HepG2 (cell line): ENCODE measurements around the gene ANKRD35. TPM values are rescaled to one million over a fixed set of nuclear protein-coding genes. Genes with fewer than 3 reads are reported as not detected.

Experiments
- ARNT2 ChIP-seq: sonication (generic); formaldehyde crosslinking; IDR thresholded peaks from 2 replicates; pipeline ENCODE4 v1.8.0; 2022; ENCODE audit warnings: mild to moderate bottlenecking, low read depth, missing genetic modification reagents, moderate library complexity
- HMGA1 ChIP-seq: sonication (generic); formaldehyde crosslinking; conservative IDR thresholded peaks from 2 replicates; pipeline ENCODE4 v1.4.0; 2020; ENCODE audit warnings: missing genetic modification reagents
- HNF4A ChIP-seq: sonication (generic); formaldehyde crosslinking; IDR thresholded peaks from 2 replicates; pipeline ENCODE4 v1.4.0; 2020; ENCODE audit warnings: missing genetic modification reagents
- HNRNPLL ChIP-seq: fragments of 200-400 bp; formaldehyde crosslinking; IDR thresholded peaks from 2 replicates; pipeline ENCODE4 v1.6.1; 2017; ENCODE audit warnings: mild to moderate bottlenecking, low read depth, low read length; ENCODE audit not compliant: poor library complexity, severe bottlenecking
- MXI1 ChIP-seq: IDR thresholded peaks from 3 replicates; pipeline ENCODE4 v1.6.1; 2012; ENCODE audit warnings: low read depth, low read length, inconsistent platforms, borderline replicate concordance
- POLR2AphosphoS2 ChIP-seq: IDR thresholded peaks from 2 replicates; pipeline ENCODE4 v1.6.1; 2011; ENCODE audit warnings: low read depth, low read length, improper control_type of control experiment
- RARA ChIP-seq: IDR thresholded peaks from 2 replicates; pipeline ENCODE4 v1.6.1; 2016; ENCODE audit warnings: missing genetic modification reagents, missing compliant biosample characterization
- RXRA ChIP-seq: sonication (generic); formaldehyde crosslinking; IDR thresholded peaks from 2 replicates; pipeline ENCODE4 v1.5.1; 2020; ENCODE audit warnings: missing genetic modification reagents
- SKI ChIP-seq: fragments of 450-650 bp; IDR thresholded peaks from one replicate; pipeline ENCODE4 v1.6.1; 2018; ENCODE audit warnings: mild to moderate bottlenecking; ENCODE audit not compliant: partially characterized antibody
- TOE1 ChIP-seq: sonication (generic); formaldehyde crosslinking; IDR thresholded peaks from 2 replicates; pipeline ENCODE4 v1.4.0; 2020; ENCODE audit warnings: mild to moderate bottlenecking, missing genetic modification reagents
- U2AF1 ChIP-seq: fragments of 200-400 bp; formaldehyde crosslinking; optimal IDR thresholded peaks from 2 replicates; pipeline ENCODE3; 2017; ENCODE audit warnings: mild to moderate bottlenecking, low read depth, low read length
- USF2 ChIP-seq, 2 experiments: sonication (generic) in 1 of 2; formaldehyde crosslinking in 1 of 2; IDR thresholded peaks; 2 replicates each; pipeline versions ENCODE4 v1.5.1 to v1.6.1; 2011 to 2020; ENCODE audit warnings: borderline replicate concordance in 1 of 2, low read depth in 1 of 2, low read length in 1 of 2, mild to moderate bottlenecking in 1 of 2, missing genetic modification reagents in 1 of 2, moderate library complexity in 1 of 2
- ZFP82 ChIP-seq: sonication (generic); formaldehyde crosslinking; IDR thresholded peaks from 2 replicates; pipeline ENCODE4 v1.5.1; 2020; ENCODE audit warnings: mild to moderate bottlenecking, missing genetic modification reagents, borderline replicate concordance
- ZNF124 ChIP-seq: sonication (generic); formaldehyde crosslinking; IDR thresholded peaks from 2 replicates; pipeline ENCODE4 v1.4.0; 2020; ENCODE audit warnings: missing genetic modification reagents
- ZNF282 ChIP-seq: fragments of 450-650 bp; IDR thresholded peaks from 2 replicates; pipeline ENCODE4 v1.6.1; 2018; ENCODE audit not compliant: partially characterized antibody
- ZNF350 ChIP-seq: sonication (generic); formaldehyde crosslinking; IDR thresholded peaks from 2 replicates; pipeline ENCODE4 v1.4.0; 2020; ENCODE audit warnings: mild to moderate bottlenecking, low read depth, missing genetic modification reagents, borderline replicate concordance
- ZNF362 ChIP-seq: sonication (generic); formaldehyde crosslinking; IDR thresholded peaks from 2 replicates; pipeline ENCODE4 v1.4.0; 2020; ENCODE audit warnings: missing genetic modification reagents, mild to moderate bottlenecking, borderline replicate concordance
- ZNF496 ChIP-seq: sonication (generic); formaldehyde crosslinking; IDR thresholded peaks from 2 replicates; pipeline ENCODE4 v1.8.1; 2023; ENCODE audit warnings: mild to moderate bottlenecking, moderate library complexity, missing genetic modification reagents; ENCODE audit not compliant: insufficient replicate concordance
- ZNF7 ChIP-seq: IDR thresholded peaks from 2 replicates; pipeline ENCODE4 v1.6.1; 2016; ENCODE audit warnings: missing biosample characterization, missing genetic modification reagents
- ZZZ3 ChIP-seq: sonication (generic); formaldehyde crosslinking; IDR thresholded peaks from 2 replicates; pipeline ENCODE4 v1.4.0; 2020; ENCODE audit warnings: missing genetic modification reagents, mild to moderate bottlenecking, borderline replicate concordance
- polyA plus RNA-seq, 8 experiments: library from polyadenylated mRNA; depleted of rRNA in 3 of 8; stranded (reverse) in 7 of 8; unstranded in 1 of 8; fragments of >200 nt; fragmentation: Illumina TruSeq in 4 of 8; extraction: Trizol in 4 of 8; gene quantifications; 2 replicates each; pipeline versions ENCODE4 v1.2.1 to v1.2.3, GENCODE V29; 2011 to 2016; ENCODE audit warnings: low read depth in 4 of 8, missing spikeins in 1 of 8, mixed read lengths in 1 of 8; ENCODE audit not compliant: insufficient read depth in 1 of 8
- total RNA-seq, 5 experiments: library from RNA; depleted of rRNA; stranded (reverse); fragments of >200 nt; fragmentation: Illumina TruSeq; extraction: Trizol; gene quantifications; 2 replicates each; pipeline ENCODE4 v1.2.3, GENCODE V29; 2016; ENCODE audit warnings: low read depth in 1 of 5
- TF ChIP-seq, protein P1 (sequence below): sonication (generic); formaldehyde crosslinking; IDR thresholded peaks from 2 replicates; pipeline ENCODE4 v1.4.0; 2020; ENCODE audit warnings: missing genetic modification reagents
- TF ChIP-seq, protein P2 (sequence below): sonication (generic); formaldehyde crosslinking; conservative IDR thresholded peaks from 2 replicates; pipeline ENCODE4 v1.8.0; 2022; ENCODE audit warnings: low read depth, missing genetic modification reagents

The ANKRD35 gene
- total and polyA plus RNA-seq, 2 of the 13 experiments (the other 11 are each of a cell fraction or from before 2014, with no cell fraction given), result 0.02 TPM; not detected in 1

GRCh38 chr1:145859491-145860023 lies 26.1 kb downstream of the ANKRD35 start (continued):
- TF ChIP-seq ZNF7 (CRISPR knock-in tag) (no peak), ZNF282 (no peak), ZNF362 (no peak), ZNF496 (no peak), SKI (no peak), ZNF350 (0 out of 2 replicates have a peak, but pooled peaks have one; percentile 10), HMGA1 (CRISPR knock-in tag) (no peak), TOE1 (CRISPR knock-in tag) (no peak), ZNF124 (CRISPR knock-in tag) (no peak), RXRA (CRISPR knock-in tag) (no peak), HNRNPLL (peak; percentile 46), USF2 (IDR thresholded peaks at IDR 0.05; ENCODE audit: low read depth, low read length) (no peak), USF2 (CRISPR knock-in tag; IDR thresholded peaks at IDR 0.05; ENCODE audit: borderline replicate concordance) (no peak), RARA (CRISPR knock-in tag) (no peak), HNF4A (CRISPR knock-in tag) (no peak), ARNT2 (CRISPR knock-in tag) (0 out of 2 replicates have a peak, but pooled peaks have one; percentile 48), ZFP82 (0 out of 2 replicates have a peak, but pooled peaks have one; percentile 11), POLR2AphosphoS2 (no peak), U2AF1 (peak; percentile 58), ZZZ3 (CRISPR knock-in tag) (no peak), MXI1 (peak; percentile 56; the same call in 1 of the 3 replicates)
- TF ChIP-seq, protein P1, sequence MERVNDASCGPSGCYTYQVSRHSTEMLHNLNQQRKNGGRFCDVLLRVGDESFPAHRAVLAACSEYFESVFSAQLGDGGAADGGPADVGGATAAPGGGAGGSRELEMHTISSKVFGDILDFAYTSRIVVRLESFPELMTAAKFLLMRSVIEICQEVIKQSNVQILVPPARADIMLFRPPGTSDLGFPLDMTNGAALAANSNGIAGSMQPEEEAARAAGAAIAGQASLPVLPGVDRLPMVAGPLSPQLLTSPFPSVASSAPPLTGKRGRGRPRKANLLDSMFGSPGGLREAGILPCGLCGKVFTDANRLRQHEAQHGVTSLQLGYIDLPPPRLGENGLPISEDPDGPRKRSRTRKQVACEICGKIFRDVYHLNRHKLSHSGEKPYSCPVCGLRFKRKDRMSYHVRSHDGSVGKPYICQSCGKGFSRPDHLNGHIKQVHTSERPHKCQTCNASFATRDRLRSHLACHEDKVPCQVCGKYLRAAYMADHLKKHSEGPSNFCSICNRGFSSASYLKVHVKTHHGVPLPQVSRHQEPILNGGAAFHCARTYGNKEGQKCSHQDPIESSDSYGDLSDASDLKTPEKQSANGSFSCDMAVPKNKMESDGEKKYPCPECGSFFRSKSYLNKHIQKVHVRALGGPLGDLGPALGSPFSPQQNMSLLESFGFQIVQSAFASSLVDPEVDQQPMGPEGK (CRISPR knock-in tag), result peak; percentile 73
- TF ChIP-seq, protein P2, sequence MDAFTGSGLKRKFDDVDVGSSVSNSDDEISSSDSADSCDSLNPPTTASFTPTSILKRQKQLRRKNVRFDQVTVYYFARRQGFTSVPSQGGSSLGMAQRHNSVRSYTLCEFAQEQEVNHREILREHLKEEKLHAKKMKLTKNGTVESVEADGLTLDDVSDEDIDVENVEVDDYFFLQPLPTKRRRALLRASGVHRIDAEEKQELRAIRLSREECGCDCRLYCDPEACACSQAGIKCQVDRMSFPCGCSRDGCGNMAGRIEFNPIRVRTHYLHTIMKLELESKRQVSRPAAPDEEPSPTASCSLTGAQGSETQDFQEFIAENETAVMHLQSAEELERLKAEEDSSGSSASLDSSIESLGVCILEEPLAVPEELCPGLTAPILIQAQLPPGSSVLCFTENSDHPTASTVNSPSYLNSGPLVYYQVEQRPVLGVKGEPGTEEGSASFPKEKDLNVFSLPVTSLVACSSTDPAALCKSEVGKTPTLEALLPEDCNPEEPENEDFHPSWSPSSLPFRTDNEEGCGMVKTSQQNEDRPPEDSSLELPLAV (CRISPR knock-in tag), result no peak
